Upper lobe of left lung (tissue), 6 donors: ENCODE results near the gene DCAF4. TPM values are rescaled to one million over a fixed set of nuclear protein-coding genes. Genes with fewer than 3 reads are reported as not detected.
A peak's percentile ranks its signal among the peaks of the same experiment; 100 is the strongest.
"Not testable (repeated sequence)": the region's sequence is repeated elsewhere in the genome, so short reads cannot be mapped to it uniquely, and the experiment has no call there.

Source experiments
- ATAC-seq, 2 donors: fragments of 200-7000 bp; cut with Tn5 transposase; one replicate each; pipeline ENCODE4 v1.9.1; 2022; ENCODE audit warnings: mild to moderate bottlenecking in 2 of 2, moderate library complexity in 2 of 2; ENCODE audit not compliant: low FRiP score in 2 of 2
- DNase-seq, 2 donors: peaks; one replicate each; pipeline ENCODE4 v3.0.0-alpha.2; 2019 to 2020
- H3K27ac ChIP-seq, 4 donors: fragments of 200-600 bp; sonication (generic); one replicate each; pipeline ENCODE4 v1.5.1; 2016 to 2019
- H3K27me3 ChIP-seq, 4 donors: fragments of 200-600 bp; sonication (generic); one replicate each; pipeline ENCODE4 v1.5.1; 2017 to 2019
- H3K36me3 ChIP-seq, 4 donors: fragments of 200-600 bp; sonication (generic); one replicate each; pipeline ENCODE4 v1.5.1; 2016 to 2019
- H3K4me1 ChIP-seq, 4 donors: fragments of 200-600 bp; sonication (generic); one replicate each; pipeline ENCODE4 v1.5.1; 2018 to 2019
- H3K4me3 ChIP-seq, 4 donors: fragments of 200-600 bp; sonication (generic); one replicate each; pipeline ENCODE4 v1.5.1; 2017 to 2019; ENCODE audit warnings: mild to moderate bottlenecking in 2 of 4, moderate library complexity in 1 of 4
- H3K9me3 ChIP-seq, 4 donors: fragments of 200-600 bp; sonication (generic); one replicate each; pipeline ENCODE4 v1.5.1; 2018 to 2019
- EP300 ChIP-seq, 4 donors: sonication (generic); formaldehyde crosslinking; IDR thresholded peaks; one replicate each; pipeline ENCODE4 v1.5.1; 2017; ENCODE audit warnings: antibody characterized with exemption in 4 of 4, control low read depth in 2 of 4
- POLR2A ChIP-seq, 4 donors: fragments of 450-650 bp; IDR thresholded peaks; one replicate each; pipeline ENCODE4 v1.5.1; 2016 to 2017; ENCODE audit warnings: antibody characterized with exemption in 4 of 4, mild to moderate bottlenecking in 2 of 4
- POLR2AphosphoS5 ChIP-seq, 2 donors: sonication (generic); formaldehyde crosslinking; IDR thresholded peaks; one replicate each; pipeline ENCODE4 v1.5.1; 2017; ENCODE audit warnings: antibody characterized with exemption in 2 of 2
- WGBS, 2 donors: methylation state at CpG; one replicate each; pipeline ENCODE4 v1.1.5; 2017 to 2018; 5-methylcytosine and 5-hydroxymethylcytosine counted together
- total RNA-seq, 6 donors: library from RNA; depleted of rRNA in 4 of 6; stranded (reverse); fragments of >200 nt in 4 of 6; gene quantifications; one replicate each; pipeline versions ENCODE4 v1.1.0 to v1.2.1, GENCODE V29; 2016 to 2021
- TF ChIP-seq, protein P1 (sequence below), 6 experiments: fragments of 450-650 bp in 4 of 6; fragments of 200-600 bp in 2 of 6; sonication (generic) in 2 of 6; IDR thresholded peaks; one replicate each; pipeline ENCODE4 v1.5.1; 2016 to 2019; ENCODE audit warnings: antibody characterized with exemption in 6 of 6
- donor health status: DM: no; HTN: no; CAD: no; lungs with moderate emphysema.
- donor health status: DM: no; HTN: yes; CAD: no; lungs with severe emphysema.

DCAF4 gene
- total RNA-seq, 6 donors from 2014 or later = 15.4 to 46.1 (median 19.0) TPM

GRCh38 chr14:72961579-72962335 lies 35.5 kb downstream of the DCAF4 start:
- H3K4me3 ChIP-seq = no peak overlapping the region
- no peaks in the 10 kb centered on the region for H3K27me3 ChIP-seq
- H3K27ac ChIP-seq = no peak overlapping the region
- no peaks in the 10 kb centered on the region for H3K9me3 ChIP-seq
- ATAC-seq (no peak), DNase-seq (no peak)
- WGBS, 2 donors = 82 to 84% methylated on average over 10 of the region's 10 CpGs
- peaks cover 0 to 36% (median 17%) of the 10 kb centered on the region in 4 donors for H3K36me3 ChIP-seq
- no peaks in the 10 kb centered on the region for H3K4me1 ChIP-seq
- TF ChIP-seq POLR2A (IDR thresholded peaks at IDR 0.05) (no peak), EP300 (IDR thresholded peaks at IDR 0.05) (no peak)

DNA sequence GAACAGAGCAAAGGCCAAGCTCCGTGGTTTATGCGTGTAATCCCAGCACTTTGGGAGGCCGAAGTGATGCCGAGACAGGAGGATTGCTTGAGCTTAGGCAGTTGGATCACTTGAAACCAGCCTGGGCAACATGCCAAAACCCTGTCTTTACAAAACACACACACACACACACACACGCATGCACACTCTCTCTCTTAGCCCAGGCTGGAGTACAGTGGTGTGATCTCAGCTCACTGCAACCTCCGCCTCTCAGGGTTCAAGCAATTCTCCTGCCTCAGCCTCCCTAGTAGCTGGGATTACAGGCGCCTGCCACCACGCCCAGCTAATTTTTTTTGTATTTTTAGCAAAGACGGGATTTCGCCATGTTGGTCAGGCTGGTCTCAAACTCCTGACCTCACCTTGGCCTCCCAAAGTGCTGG lies 36.1 kb downstream of the DCAF4 start:
- not testable (repeated sequence) for H3K27ac ChIP-seq, H3K9me3 ChIP-seq, H3K4me1 ChIP-seq, H3K27me3 ChIP-seq, H3K4me3 ChIP-seq
- WGBS, 2 donors = 74 to 75% methylated on average over 10 of the region's 10 CpGs
- ATAC-seq (peak in 1 of 2 donors; percentile 29), DNase-seq (peak in 1 of 2 donors; percentile 25)
- H3K36me3 ChIP-seq = peaks cover 0 to 31% (median 14%) of the 10 kb centered on the region in 4 donors

DNA sequence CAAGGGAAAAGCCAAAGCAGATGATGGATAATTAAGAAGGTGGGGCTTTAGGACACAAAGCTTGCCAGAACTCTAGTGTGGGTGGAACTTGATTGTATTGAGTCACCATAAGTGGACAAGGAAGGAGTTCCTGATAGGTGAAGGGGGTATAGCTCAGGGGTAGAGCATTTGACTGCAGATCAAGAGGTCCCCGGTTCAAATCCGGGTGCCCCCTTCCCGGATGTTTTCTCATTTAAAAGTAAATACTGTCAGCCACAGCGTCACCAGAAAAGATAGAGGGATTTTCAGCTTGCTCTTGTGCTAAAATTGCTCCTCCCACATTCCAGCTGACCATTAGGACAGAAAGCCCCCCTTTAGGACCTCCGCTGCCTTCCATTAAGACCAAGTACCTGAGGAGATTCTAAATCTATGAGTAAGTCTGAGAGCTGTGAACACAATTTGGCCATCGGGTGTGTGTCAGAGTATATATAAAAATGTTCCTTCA lies 36.6 kb downstream of the DCAF4 start:
- Histone ChIP-seq H3K36me3 (peaks cover 0 to 28% (median 11%) of the 10 kb centered on the region in 4 donors), H3K27ac (no peak overlapping the region), H3K4me3 (no peak overlapping the region), H3K9me3 (no peaks in the 10 kb centered on the region), H3K27me3 (no peaks in the 10 kb centered on the region), H3K4me1 (no peaks in the 10 kb centered on the region)
- 59 to 63% methylated on average over 6 of the region's 6 CpGs for WGBS, 2 donors
- DNase-seq = no peak
- ATAC-seq = peak in 1 of 2 donors; percentile 38
- TF ChIP-seq, protein P1, sequence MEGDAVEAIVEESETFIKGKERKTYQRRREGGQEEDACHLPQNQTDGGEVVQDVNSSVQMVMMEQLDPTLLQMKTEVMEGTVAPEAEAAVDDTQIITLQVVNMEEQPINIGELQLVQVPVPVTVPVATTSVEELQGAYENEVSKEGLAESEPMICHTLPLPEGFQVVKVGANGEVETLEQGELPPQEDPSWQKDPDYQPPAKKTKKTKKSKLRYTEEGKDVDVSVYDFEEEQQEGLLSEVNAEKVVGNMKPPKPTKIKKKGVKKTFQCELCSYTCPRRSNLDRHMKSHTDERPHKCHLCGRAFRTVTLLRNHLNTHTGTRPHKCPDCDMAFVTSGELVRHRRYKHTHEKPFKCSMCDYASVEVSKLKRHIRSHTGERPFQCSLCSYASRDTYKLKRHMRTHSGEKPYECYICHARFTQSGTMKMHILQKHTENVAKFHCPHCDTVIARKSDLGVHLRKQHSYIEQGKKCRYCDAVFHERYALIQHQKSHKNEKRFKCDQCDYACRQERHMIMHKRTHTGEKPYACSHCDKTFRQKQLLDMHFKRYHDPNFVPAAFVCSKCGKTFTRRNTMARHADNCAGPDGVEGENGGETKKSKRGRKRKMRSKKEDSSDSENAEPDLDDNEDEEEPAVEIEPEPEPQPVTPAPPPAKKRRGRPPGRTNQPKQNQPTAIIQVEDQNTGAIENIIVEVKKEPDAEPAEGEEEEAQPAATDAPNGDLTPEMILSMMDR (IDR thresholded peaks at IDR 0.05) = no peak
- TF ChIP-seq POLR2A (IDR thresholded peaks at IDR 0.05) (no peak), POLR2AphosphoS5 (IDR thresholded peaks at IDR 0.05) (no peak), EP300 (IDR thresholded peaks at IDR 0.05) (no peak)

GRCh38 chr14:72965249-72965648 lies 39.0 kb downstream of the DCAF4 start:
- no peaks in the 10 kb centered on the region for H3K4me1 ChIP-seq
- no peak overlapping the region for H3K4me3 ChIP-seq
- no peaks in the 10 kb centered on the region for H3K27me3 ChIP-seq
- no peak for ATAC-seq
- TF ChIP-seq POLR2A (IDR thresholded peaks at IDR 0.05) (no peak), EP300 (IDR thresholded peaks at IDR 0.05) (no peak), POLR2AphosphoS5 (IDR thresholded peaks at IDR 0.05) (no peak)
- TF ChIP-seq, protein P1 (IDR thresholded peaks at IDR 0.05) = no peak
- H3K9me3 ChIP-seq = no peaks in the 10 kb centered on the region
- no peak for DNase-seq
- H3K36me3 ChIP-seq = peaks cover 2 to 30% (median 15%) of the 10 kb centered on the region in 4 donors
- no peak overlapping the region for H3K27ac ChIP-seq
- WGBS, 2 donors = 75 to 86% methylated on average over 6 of the region's 6 CpGs

GRCh38 chr14:72966038-72966437 lies 39.8 kb downstream of the DCAF4 start:
- Histone ChIP-seq H3K27ac (no peak overlapping the region), H3K4me1 (no peaks in the 10 kb centered on the region), H3K27me3 (no peaks in the 10 kb centered on the region), H3K4me3 (no peak overlapping the region), H3K9me3 (no peaks in the 10 kb centered on the region), H3K36me3 (peaks cover 9 to 32% (median 23%) of the 10 kb centered on the region in 4 donors)
- 96 to 100% methylated on average over 5 to 6 of the region's 6 CpGs for WGBS, 2 donors
- TF ChIP-seq POLR2AphosphoS5 (IDR thresholded peaks at IDR 0.05) (no peak), POLR2A (IDR thresholded peaks at IDR 0.05) (no peak), EP300 (IDR thresholded peaks at IDR 0.05) (no peak)
- TF ChIP-seq, protein P1 (IDR thresholded peaks at IDR 0.05) = no peak
- DNase-seq (no peak), ATAC-seq (no peak)
